ENCODE results near the gene MCF2L. TPM values are rescaled to one million over a fixed set of nuclear protein-coding genes. Genes with fewer than 3 reads are reported as not detected.
"Not testable (repeated sequence)": the region's sequence is repeated elsewhere in the genome, so short reads cannot be mapped to it uniquely, and the experiment has no call there.

The MCF2L gene
- total and polyA plus RNA-seq, 2 experiments from 2014 or later, result 27.6 to 38.6 TPM

DNA sequence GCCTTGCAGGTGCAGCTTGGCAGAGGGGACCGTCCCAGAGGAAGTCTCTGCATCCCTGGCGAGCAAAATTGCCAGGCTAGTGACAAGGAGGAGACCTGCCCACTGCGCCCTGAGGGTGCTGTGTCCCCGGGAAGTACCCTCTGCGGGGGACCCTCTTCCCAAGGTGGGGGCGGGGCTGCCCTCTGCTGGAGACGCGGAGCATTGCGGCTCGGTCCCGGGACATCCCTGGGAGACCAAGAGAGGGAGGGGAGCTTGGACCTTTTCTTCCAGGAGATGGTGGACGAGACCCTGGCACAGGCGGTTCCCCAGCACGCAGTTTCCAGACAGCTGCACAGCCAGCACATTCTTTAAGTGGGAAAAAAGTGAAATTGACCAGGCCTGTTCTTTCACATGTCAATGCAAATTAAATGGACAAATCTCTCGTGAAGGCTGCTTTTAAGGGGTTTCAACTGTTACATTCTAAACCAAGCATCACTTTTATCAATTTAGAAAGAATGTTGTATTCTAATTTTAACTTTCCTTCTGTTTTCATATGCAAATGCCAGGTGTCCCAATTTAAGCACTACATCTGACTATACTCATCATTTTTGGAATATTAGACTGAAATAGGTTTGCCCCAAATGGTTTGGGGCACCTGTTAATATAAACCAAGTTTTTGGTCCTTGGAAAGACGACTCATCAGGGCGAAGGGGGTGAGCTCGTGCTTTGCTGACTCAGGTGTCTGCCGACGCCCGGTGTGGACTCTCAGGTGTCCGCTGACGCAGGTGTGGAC lies 60.7 kb downstream of the MCF2L start:
- Histone ChIP-seq H3K4me3 (no peak overlapping the region), H3K9me3 (ENCODE audit: low read depth) (no peaks in the 10 kb centered on the region), H3K27me3 (peaks cover 10% of the 10 kb centered on the region), H3K4me1 (ENCODE audit: low read depth) (no peaks in the 10 kb centered on the region), H3K36me3 (no peaks in the 10 kb centered on the region), H3K27ac (no peak overlapping the region)
- TF ChIP-seq, protein P1, sequence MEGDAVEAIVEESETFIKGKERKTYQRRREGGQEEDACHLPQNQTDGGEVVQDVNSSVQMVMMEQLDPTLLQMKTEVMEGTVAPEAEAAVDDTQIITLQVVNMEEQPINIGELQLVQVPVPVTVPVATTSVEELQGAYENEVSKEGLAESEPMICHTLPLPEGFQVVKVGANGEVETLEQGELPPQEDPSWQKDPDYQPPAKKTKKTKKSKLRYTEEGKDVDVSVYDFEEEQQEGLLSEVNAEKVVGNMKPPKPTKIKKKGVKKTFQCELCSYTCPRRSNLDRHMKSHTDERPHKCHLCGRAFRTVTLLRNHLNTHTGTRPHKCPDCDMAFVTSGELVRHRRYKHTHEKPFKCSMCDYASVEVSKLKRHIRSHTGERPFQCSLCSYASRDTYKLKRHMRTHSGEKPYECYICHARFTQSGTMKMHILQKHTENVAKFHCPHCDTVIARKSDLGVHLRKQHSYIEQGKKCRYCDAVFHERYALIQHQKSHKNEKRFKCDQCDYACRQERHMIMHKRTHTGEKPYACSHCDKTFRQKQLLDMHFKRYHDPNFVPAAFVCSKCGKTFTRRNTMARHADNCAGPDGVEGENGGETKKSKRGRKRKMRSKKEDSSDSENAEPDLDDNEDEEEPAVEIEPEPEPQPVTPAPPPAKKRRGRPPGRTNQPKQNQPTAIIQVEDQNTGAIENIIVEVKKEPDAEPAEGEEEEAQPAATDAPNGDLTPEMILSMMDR (IDR thresholded peaks at IDR 0.05; ENCODE audit: low read depth, low read length), result peak; percentile 94
- peak; percentile 18 to 63 for DNase-seq (ENCODE audit: low read depth in 1 of 2, low spot score in 1 of 2)

DNA sequence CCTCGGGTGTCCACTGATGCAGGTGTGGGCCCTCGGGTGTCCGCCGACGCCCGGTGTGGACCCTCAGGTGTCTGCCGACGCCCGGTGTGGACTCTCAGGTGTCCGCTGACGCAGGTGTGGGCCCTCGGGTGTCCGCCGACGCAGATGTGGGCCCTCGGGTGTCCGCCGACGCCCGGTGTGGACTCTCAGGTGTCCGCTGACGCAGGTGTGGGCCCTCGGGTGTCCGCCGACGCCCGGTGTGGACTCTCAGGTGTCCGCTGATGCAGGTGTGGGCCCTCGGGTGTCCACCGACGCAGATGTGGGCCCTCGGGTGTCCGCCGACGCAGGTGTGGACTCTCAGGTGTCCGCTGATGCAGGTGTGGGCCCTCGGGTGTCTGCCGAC lies 61.2 kb downstream of the MCF2L start:
- H3K36me3 ChIP-seq; H3K4me1 ChIP-seq (ENCODE audit: low read depth); DNase-seq (ENCODE audit: low read depth in 1 of 2, low spot score in 1 of 2); H3K9me3 ChIP-seq (ENCODE audit: low read depth); H3K4me3 ChIP-seq; H3K27ac ChIP-seq: not testable (repeated sequence)
- H3K27me3 ChIP-seq, result peaks cover 10% of the 10 kb centered on the region

DNA sequence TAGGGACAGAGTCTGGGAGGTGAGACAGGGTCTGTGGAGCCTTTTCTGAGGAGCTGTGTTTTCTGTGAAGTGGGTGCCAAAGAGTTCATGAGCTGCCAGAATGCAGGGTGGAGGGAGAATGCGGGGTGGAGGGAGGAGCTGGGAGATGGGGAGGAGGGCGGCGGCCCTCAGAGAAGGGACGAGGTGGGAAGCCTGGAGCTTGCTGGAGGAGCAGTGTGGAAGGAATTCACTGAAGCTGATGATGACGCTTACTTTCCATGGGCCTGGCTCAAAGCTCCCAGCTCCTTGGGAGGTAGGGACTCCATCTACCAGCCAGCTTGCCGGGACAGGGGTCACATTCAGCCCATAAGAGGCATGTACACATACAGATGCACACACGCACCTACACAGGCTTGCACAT lies 62.5 kb downstream of the MCF2L start:
- no peak overlapping the region for H3K27ac ChIP-seq
- no peaks in the 10 kb centered on the region for H3K9me3 ChIP-seq (ENCODE audit: low read depth)
- H3K4me1 ChIP-seq (ENCODE audit: low read depth), result no peaks in the 10 kb centered on the region
- TF ChIP-seq, protein P1 (IDR thresholded peaks at IDR 0.05; ENCODE audit: low read depth, low read length), result no peak
- DNase-seq (ENCODE audit: low read depth in 1 of 2, low spot score in 1 of 2), result no peak
- H3K27me3 ChIP-seq, result peaks cover 10% of the 10 kb centered on the region
- no peak overlapping the region for H3K4me3 ChIP-seq
- H3K36me3 ChIP-seq, result no peaks in the 10 kb centered on the region

DNA sequence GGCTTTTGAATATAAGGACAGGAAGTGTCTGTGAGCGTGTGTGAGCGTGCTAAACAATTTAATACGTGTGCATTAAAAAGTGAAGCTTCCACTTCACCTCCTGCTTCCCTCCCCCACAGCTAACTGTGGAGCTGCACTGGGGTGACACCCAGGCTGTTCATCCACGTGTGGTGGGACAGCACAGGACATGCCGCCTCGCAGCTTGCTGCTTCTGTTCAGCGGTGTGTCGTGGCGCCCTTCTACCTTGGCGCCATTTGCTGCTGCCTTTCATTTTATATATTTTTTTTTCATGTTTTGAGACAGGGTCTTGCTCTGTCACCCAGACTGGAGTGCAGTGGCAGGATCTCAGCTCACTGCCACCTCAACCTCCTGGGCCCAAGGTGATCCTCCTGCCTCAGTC lies 63.3 kb downstream of the MCF2L start:
- Histone ChIP-seq H3K36me3 (no peaks in the 10 kb centered on the region), H3K9me3 (ENCODE audit: low read depth) (no peaks in the 10 kb centered on the region), H3K27ac (no peak overlapping the region), H3K4me1 (ENCODE audit: low read depth) (no peaks in the 10 kb centered on the region), H3K4me3 (no peak overlapping the region), H3K27me3 (peaks cover 4% of the 10 kb centered on the region)
- TF ChIP-seq, protein P1 (IDR thresholded peaks at IDR 0.05; ENCODE audit: low read depth, low read length), result no peak
- DNase-seq (ENCODE audit: low read depth in 1 of 2, low spot score in 1 of 2), result no peak

DNA sequence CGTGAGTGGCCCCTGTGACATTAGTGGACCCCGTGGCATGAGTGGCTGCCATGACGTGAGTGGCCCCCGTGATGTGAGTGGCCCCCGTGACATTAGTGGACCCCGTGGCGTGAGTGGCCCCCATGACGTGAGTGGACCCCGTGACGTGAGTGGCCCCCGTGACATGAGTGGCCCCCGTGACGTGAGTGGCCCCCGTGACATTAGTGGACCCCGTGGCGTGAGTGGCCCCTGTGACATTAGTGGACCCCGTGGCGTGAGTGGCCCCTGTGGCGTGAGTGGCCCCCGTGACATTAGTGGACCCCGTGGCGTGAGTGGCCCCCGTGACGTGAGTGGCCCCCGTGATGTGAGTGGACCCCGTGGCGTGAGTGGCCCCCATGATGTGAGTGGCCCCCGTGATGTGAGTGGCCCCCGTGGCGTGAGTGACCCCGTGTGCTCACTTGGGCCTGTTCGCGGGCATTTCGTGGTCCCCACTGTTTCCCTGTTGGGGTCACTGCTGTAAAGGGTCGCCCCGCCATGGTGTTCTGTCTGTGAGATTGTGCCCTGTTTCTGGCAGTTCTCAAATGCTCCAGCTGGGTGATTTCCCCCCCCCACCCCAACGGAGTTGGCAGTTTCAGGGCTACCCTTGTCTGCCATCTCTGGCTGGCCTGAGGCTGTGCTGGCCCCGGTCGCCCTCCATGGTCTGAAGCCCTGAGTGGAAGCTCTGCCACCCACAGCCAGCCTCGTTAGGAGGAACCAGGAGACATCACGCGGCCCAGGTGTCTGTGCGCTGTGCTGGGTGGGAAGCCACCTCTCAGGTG lies 64.2 kb downstream of the MCF2L start:
- TF ChIP-seq, protein P1 (IDR thresholded peaks at IDR 0.05; ENCODE audit: low read depth, low read length), result no peak
- Histone ChIP-seq H3K27ac (no peak overlapping the region), H3K4me1 (ENCODE audit: low read depth) (no peaks in the 10 kb centered on the region), H3K36me3 (no peaks in the 10 kb centered on the region), H3K27me3 (no peaks in the 10 kb centered on the region), H3K4me3 (no peak overlapping the region), H3K9me3 (ENCODE audit: low read depth) (no peaks in the 10 kb centered on the region)
- DNase-seq (ENCODE audit: low read depth in 1 of 2, low spot score in 1 of 2), result peak in 1 of 2 donors; percentile 12
